ENCODE measurements around the gene APOBEC3G.

DNA sequence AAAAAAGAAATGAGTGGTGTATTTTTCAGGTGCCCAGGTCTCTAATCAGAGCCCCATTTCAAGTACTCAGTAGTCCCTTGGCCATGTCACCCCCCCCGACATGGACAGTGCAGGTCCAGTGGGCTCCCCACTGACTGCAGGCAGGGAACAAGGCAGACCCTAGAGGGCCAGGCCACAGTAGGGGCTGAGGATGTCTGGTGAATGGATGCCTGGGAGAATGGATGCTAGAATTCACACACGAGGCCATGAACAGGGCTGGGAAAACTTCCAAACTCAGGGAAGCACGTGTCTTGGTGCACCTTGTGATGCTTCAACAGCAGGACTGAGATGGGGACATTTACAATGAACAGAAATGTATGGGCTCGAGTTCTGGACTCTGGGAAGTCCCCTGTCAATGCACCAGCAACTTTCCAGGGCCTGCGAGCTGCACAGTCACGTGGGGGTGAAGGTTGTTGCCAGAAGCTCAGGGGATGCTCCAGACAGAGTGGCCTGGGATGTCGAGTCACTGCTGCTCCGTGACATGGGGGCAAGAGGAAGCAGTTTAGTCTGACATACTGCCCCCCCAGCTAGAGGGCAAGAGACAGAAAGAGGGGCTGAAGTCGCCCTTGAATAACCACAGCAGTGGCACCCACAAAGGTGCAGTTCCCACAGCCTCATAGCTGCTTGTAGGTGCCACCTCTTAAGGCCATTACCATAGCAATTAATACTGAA lies 3.1 kb downstream of the APOBEC3G start:
- TF ChIP-seq LEF1 (IDR thresholded peaks at IDR 0.05; ENCODE audit: borderline replicate concordance) (no peak), ARNT (IDR thresholded peaks at IDR 0.05) (no peak), SP1 (IDR thresholded peaks at IDR 0.05) (no peak), FOXK2 (IDR thresholded peaks at IDR 0.05) (no peak), HDGF (IDR thresholded peaks at IDR 0.05; ENCODE audit: borderline replicate concordance) (no peak)
- TF ChIP-seq, protein P1, sequence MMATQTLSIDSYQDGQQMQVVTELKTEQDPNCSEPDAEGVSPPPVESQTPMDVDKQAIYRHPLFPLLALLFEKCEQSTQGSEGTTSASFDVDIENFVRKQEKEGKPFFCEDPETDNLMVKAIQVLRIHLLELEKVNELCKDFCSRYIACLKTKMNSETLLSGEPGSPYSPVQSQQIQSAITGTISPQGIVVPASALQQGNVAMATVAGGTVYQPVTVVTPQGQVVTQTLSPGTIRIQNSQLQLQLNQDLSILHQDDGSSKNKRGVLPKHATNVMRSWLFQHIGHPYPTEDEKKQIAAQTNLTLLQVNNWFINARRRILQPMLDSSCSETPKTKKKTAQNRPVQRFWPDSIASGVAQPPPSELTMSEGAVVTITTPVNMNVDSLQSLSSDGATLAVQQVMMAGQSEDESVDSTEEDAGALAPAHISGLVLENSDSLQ (IDR thresholded peaks at IDR 0.05) = no peak

Measured in HEK293T (cell line).